ENCODE results near the gene LETM1.

DNA sequence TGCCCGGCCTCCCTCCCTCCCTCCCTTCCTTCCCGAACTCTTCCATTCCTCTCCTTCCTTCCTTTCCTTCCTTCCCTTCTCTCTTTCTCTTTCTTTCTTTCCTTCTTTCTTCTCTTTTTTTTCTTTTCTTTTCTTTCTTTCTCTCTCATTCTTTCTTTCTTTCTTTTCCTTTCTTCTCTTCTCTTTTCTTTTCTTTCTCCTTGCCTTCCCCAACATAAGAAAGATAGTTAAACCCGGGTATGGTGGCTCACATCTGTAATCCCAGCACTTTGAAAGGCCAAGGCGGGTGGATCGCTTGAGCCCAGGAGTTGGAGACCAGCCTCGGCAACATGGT is 40.7 kb upstream of the LETM1 start:
- TF ChIP-seq CTCF (IDR thresholded peaks at IDR 0.05; ENCODE audit: extremely low read depth in 1 of 2, insufficient read depth in 1 of 2, low read depth in 1 of 2, low read length in 2 of 2): no peak
- TF ChIP-seq POLR2AphosphoS5 (IDR thresholded peaks at IDR 0.05; ENCODE audit: insufficient read depth, low read depth, low read length): no peak

Data from endothelial cell of umbilical vein (primary cell).